Endothelial cell of umbilical vein (primary cell): ENCODE data around the gene TAMALIN.

Experiments used
- CTCF ChIP-seq, 2 donors: IDR thresholded peaks; 1 replicate in 1 of 2; 2 replicates in 1 of 2; pipeline ENCODE4 v1.5.1; 2011; ENCODE audit warnings: low read length in 2 of 2, mild to moderate bottlenecking in 2 of 2, moderate library complexity in 2 of 2, control low read depth in 1 of 2, inconsistent platforms in 1 of 2, low read depth in 1 of 2; ENCODE audit not compliant: insufficient read depth in 1 of 2; ENCODE audit errors: extremely low read depth in 1 of 2
- EZH2 ChIP-seq: IDR thresholded peaks from 2 replicates; pipeline ENCODE4 v1.6.1; 2012; ENCODE audit warnings: borderline replicate concordance, low read depth, mild to moderate bottlenecking, moderate library complexity, low read length, inconsistent platforms; ENCODE audit not compliant: severe bottlenecking
- GATA2 ChIP-seq: IDR thresholded peaks from 2 replicates; pipeline ENCODE4 v1.7.0; 2011; ENCODE audit warnings: low read depth, mild to moderate bottlenecking, moderate library complexity, mixed read lengths, low read length; ENCODE audit not compliant: insufficient read length, insufficient read depth
- JUN ChIP-seq: IDR thresholded peaks from 2 replicates; pipeline ENCODE4 v1.6.1; 2011; ENCODE audit warnings: borderline replicate concordance, low read depth; ENCODE audit not compliant: insufficient read length, insufficient read depth
- POLR2A ChIP-seq: IDR thresholded peaks from 2 replicates; pipeline ENCODE4 v1.6.1; 2012; ENCODE audit warnings: low read depth, mild to moderate bottlenecking, control low read depth, low read length
- POLR2AphosphoS5 ChIP-seq: IDR thresholded peaks from 2 replicates; pipeline ENCODE4 v1.6.1; 2012; ENCODE audit warnings: low read depth, mild to moderate bottlenecking, control low read depth, low read length, moderate library complexity; ENCODE audit not compliant: insufficient read depth
- TF ChIP-seq, protein P1 (sequence below): IDR thresholded peaks from 2 replicates; pipeline ENCODE4 v1.6.1; 2011; ENCODE audit not compliant: insufficient read depth, insufficient read length

DNA sequence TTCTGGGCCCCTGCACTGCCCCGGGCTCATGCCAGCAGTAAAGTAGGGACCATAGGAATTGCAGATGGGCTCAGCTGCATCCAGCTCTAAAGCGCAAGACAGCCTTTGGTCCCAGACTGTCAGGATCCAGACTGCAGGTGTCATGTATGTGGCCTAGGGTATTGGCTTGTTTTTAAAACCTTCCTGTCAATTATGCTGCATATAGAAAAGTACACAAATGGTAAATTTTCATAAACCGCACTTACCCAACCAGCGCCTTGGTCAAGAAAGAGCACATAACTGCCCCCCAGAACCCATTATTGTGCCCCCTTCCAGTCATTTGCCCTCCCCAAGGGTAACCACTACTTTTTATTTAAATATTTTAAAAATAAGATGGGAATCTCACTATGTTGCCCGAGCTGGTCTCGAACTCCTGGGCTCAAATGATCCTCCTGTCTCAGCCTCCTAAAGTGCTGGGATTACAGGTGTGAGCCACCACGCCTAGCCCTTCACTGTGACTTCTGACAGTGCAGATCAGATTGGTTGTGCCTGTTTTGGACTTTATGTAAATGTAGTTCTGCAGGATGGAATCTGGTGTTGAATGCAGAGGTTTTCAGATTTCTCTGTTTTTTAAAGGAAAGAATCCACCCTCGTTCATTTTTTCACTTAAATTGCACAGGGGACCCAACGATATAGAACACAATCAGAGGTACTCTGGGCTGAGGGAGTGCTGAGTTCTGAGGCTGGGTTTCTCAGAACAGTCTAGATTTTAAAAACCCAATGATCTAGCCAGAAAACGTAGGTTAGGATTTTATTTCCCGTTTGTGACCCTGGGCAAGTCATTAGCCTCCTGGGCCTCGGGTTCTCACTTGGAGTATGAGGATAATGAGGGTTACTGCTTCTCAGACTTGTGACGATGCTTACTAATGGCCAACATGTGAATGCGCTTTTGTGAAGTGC, 51.2 kb downstream of the TAMALIN start:
- TF ChIP-seq CTCF (IDR thresholded peaks at IDR 0.05; ENCODE audit: extremely low read depth in 1 of 2, insufficient read depth in 1 of 2, low read depth in 1 of 2, low read length in 2 of 2) (no peak), EZH2 (no peak), POLR2AphosphoS5 (no peak), POLR2A (no peak), JUN (no peak), GATA2 (no peak)
- TF ChIP-seq, protein P1, sequence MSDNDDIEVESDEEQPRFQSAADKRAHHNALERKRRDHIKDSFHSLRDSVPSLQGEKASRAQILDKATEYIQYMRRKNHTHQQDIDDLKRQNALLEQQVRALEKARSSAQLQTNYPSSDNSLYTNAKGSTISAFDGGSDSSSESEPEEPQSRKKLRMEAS, result no peak
